HG03060 (cell line): ENCODE data around the gene ANKRD27.

Source experiments
- ATAC-seq: cut with Tn5 transposase; IDR thresholded peaks from one replicate; pipeline ENCODE4 v1.9.1; 2021; ENCODE audit warnings: low read depth, moderate number of reproducible peaks; ENCODE audit not compliant: unreplicated experiment

Gene ANKRD27

DNA sequence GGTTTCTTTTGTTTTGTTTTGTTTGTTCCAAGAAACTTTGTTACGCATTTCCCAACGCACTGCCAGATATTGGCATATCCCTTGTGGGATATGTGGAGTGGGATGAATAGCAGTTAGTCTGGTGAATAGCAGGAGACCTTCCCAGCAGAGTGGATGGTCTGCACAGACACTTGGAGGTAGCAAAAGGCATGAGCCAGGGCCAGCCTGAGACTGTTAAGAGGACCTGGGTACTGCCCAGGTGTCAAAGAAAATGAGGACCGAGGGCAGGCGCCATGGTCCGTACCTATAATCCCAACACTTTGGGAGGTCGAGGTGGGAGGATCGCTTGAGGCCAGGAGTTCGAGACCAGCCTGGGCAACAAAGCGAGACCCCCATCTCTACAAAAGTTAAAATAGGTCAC, 107.5 kb downstream of the ANKRD27 start:
- no peak for ATAC-seq

DNA sequence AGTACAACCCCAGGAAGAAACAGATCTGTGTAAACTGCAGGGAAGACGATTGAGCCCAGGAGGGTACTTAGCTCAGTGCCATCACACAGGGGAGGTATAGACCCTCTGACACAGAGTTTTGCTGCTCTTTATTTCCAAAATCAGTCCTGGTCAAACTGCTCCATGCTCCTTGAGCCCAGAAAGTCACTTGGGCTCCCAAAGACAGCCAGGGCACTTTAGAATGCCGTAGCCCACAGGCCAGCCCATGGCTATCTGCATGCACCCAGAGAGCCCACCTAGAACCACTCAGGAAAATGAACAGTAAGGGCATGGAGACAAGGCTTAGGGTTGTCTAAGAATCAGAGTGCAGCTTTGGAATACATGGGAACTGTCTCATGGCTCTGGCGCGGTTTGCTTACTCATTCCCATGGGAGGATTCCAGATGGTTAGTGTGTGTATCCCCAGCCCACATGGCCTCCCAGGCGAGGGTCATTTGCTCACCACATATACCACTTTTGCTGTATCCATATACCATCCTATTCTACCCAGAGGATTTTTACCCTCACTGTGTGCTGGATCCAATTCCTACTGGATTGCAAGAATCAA, 108.6 kb downstream of the ANKRD27 start:
- no peak for ATAC-seq

DNA sequence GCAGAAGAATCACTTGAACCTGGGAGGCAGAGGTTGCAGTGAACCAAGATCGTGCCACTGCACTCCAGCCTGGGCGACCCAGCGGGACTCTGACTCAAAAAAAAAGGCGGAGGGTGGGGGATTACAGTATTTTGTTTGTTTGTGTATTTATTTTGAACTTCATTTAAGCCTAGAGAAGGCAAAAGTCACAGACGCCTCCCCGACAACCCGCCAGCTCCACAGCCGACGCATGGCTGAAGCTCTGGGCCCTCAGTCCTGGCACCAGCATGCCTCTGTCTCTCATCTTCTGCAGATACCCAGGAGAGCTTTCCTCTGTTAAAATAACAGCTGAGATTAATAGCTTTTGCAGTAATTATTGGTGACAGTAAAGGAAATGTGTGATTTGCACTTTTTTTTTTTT, 111.2 kb downstream of the ANKRD27 start:
- no peak for ATAC-seq

DNA sequence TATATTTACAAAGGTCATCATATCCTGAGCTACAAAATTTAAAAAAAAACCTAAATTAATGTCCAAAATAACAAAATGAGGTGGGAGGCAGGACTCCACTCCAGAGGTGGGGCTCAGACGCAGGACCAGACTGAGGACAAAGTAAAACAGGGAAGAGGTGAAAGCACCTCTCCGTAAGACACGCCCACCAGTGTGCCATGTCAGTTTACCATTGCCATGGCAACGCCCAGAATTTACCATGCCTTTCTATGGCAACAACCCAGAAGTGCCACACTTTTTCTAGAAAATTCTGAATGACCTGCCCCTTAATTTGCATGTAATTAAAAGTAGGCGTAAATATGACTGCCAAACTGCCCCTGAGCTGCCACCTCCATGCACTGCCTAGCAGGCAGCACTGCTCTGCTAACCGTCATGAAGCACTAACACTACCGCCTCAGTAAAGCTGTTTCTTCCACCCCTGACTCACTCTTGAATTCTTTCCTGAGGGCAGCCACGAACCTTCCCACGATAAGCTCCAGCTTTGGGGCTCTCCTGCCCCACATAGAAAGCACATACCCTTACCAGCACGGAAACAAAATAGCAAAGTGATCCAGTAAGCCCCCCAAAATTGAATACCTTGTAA, 116.3 kb downstream of the ANKRD27 start:
- no peak for ATAC-seq

DNA sequence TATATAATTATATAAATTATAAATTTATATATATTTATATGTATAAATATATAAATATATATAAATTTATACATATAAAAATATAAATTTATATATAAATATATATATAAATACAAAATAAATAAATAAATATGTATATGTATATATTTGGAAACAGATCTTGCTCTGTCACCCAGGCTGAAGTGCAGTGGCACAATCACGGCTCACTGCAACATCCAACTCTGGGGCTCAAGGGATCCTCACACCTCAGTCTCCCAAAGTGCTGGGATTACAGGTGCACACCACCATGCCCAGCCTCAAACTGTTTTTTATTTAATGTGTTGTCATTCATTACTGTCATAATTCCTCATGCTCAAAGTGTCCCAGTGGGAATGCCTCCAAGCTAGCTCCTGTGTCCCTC, 119.2 kb downstream of the ANKRD27 start:
- no peak for ATAC-seq

DNA sequence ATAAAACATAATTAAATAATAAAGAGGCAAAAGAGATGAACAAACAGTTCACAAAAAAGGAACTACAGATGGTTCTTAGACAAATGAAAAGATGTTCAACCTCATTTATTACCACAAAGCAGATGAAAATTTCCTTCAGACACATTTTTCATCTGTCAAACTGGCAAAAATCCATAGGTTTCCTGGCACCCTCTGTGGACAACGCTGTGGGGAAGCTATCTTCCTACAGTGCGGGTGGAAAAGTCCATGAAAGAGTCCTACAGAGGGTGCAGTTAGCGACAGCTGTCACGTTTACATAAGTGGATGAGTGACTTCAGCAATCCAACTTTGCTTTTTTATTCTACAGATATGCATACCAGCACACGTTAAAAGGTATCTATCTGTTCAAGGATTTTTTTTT, 124.3 kb downstream of the ANKRD27 start:
- no peak for ATAC-seq
